Ishikawa (cell line): ENCODE data around the gene GNG7.

Experiments
- CEBPB ChIP-seq: IDR thresholded peaks from 2 replicates; pipeline ENCODE4 v1.6.1; 2012
- CREB1 ChIP-seq: IDR thresholded peaks from 2 replicates; pipeline ENCODE4 v1.6.1; 2012; ENCODE audit warnings: low read depth
- EGR1 ChIP-seq: IDR thresholded peaks from 2 replicates; pipeline ENCODE4 v1.6.1; 2012
- EP300 ChIP-seq: IDR thresholded peaks from 2 replicates; pipeline ENCODE4 v1.6.1; 2012; ENCODE audit warnings: borderline replicate concordance
- FOXM1 ChIP-seq: IDR thresholded peaks from 2 replicates; pipeline ENCODE4 v1.6.1; 2012; ENCODE audit warnings: low read depth, borderline replicate concordance
- NFIC ChIP-seq: IDR thresholded peaks from 2 replicates; pipeline ENCODE4 v1.6.1; 2012
- RAD21 ChIP-seq: IDR thresholded peaks from 2 replicates; pipeline ENCODE4 v1.6.1; 2012; ENCODE audit warnings: low read depth
- TAF1 ChIP-seq: IDR thresholded peaks from 2 replicates; pipeline ENCODE4 v1.6.1; 2012; ENCODE audit warnings: low read depth, mild to moderate bottlenecking
- TCF12 ChIP-seq: IDR thresholded peaks from 2 replicates; pipeline ENCODE4 v1.6.1; 2012; ENCODE audit warnings: low read depth
- TEAD4 ChIP-seq: IDR thresholded peaks from 2 replicates; pipeline ENCODE4 v1.6.1; 2012
- YY1 ChIP-seq: IDR thresholded peaks from 2 replicates; pipeline ENCODE4 v1.6.1; 2012; ENCODE audit warnings: low read depth
- ZBTB7A ChIP-seq: IDR thresholded peaks from 2 replicates; pipeline ENCODE4 v1.6.1; 2012; ENCODE audit warnings: low read depth
- TF ChIP-seq, protein P1 (sequence below): IDR thresholded peaks from 2 replicates; pipeline ENCODE4 v1.6.1; 2012
- TF ChIP-seq, protein P2 (sequence below): IDR thresholded peaks from 2 replicates; pipeline ENCODE4 v1.6.1; 2012
- TF ChIP-seq, protein P3 (sequence below): IDR thresholded peaks from 2 replicates; pipeline ENCODE4 v1.6.1; 2012; ENCODE audit warnings: low read depth, mild to moderate bottlenecking

The GNG7 gene

DNA sequence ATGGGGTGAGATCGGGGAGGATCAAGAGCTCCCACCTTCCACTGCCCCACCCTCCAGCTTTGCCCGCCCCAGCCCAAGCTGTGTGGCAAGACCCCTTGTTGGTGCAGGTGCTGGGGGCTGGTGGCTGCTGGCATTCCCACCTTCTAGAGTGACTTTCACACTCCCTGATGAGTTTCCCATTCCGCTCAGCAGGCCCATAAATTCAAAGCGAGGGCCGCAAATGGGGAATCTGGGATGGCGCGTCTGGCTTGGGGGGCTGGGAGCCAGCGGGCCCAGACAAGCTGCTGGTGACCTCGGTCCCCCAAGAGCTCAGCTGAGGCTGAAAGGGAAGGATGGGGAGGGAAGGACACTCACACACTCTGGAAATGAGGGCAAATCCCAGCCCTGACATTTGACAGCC, 116.3 kb downstream of the GNG7 start:
- TF ChIP-seq TAF1 (no peak), RAD21 (no peak), TEAD4 (no peak), ZBTB7A (no peak), CREB1 (no peak), NFIC (no peak), FOXM1 (no peak), EP300 (no peak), CEBPB (no peak), YY1 (no peak), EGR1 (no peak), TCF12 (no peak)
- TF ChIP-seq, protein P1, sequence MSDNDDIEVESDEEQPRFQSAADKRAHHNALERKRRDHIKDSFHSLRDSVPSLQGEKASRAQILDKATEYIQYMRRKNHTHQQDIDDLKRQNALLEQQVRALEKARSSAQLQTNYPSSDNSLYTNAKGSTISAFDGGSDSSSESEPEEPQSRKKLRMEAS, result no peak
- TF ChIP-seq, protein P2, sequence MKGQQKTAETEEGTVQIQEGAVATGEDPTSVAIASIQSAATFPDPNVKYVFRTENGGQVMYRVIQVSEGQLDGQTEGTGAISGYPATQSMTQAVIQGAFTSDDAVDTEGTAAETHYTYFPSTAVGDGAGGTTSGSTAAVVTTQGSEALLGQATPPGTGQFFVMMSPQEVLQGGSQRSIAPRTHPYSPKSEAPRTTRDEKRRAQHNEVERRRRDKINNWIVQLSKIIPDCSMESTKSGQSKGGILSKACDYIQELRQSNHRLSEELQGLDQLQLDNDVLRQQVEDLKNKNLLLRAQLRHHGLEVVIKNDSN, result no peak
- TF ChIP-seq, protein P3, sequence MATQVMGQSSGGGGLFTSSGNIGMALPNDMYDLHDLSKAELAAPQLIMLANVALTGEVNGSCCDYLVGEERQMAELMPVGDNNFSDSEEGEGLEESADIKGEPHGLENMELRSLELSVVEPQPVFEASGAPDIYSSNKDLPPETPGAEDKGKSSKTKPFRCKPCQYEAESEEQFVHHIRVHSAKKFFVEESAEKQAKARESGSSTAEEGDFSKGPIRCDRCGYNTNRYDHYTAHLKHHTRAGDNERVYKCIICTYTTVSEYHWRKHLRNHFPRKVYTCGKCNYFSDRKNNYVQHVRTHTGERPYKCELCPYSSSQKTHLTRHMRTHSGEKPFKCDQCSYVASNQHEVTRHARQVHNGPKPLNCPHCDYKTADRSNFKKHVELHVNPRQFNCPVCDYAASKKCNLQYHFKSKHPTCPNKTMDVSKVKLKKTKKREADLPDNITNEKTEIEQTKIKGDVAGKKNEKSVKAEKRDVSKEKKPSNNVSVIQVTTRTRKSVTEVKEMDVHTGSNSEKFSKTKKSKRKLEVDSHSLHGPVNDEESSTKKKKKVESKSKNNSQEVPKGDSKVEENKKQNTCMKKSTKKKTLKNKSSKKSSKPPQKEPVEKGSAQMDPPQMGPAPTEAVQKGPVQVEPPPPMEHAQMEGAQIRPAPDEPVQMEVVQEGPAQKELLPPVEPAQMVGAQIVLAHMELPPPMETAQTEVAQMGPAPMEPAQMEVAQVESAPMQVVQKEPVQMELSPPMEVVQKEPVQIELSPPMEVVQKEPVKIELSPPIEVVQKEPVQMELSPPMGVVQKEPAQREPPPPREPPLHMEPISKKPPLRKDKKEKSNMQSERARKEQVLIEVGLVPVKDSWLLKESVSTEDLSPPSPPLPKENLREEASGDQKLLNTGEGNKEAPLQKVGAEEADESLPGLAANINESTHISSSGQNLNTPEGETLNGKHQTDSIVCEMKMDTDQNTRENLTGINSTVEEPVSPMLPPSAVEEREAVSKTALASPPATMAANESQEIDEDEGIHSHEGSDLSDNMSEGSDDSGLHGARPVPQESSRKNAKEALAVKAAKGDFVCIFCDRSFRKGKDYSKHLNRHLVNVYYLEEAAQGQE, result no peak

DNA sequence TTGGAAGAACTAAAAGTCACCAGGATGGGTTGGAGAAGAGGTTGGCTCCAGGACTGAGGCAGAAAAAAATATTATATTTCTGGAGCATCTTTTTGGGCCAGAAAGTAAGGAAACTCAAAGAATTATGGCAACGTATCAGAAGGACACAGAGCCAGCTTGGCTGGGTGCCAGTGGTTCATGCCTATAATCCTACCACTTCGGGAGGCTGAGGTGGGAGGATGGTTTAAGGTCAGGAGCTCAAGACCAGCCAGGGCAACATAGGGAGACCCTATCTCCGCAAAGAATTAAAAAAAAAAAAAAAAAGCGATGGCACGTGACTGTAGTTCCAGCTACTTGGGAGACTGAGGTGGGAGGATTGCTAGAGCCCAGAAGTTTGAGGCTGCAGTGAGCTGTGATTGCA, 118.5 kb downstream of the GNG7 start:
- TF ChIP-seq TCF12 (no peak), EP300 (no peak), YY1 (no peak), RAD21 (no peak)

DNA sequence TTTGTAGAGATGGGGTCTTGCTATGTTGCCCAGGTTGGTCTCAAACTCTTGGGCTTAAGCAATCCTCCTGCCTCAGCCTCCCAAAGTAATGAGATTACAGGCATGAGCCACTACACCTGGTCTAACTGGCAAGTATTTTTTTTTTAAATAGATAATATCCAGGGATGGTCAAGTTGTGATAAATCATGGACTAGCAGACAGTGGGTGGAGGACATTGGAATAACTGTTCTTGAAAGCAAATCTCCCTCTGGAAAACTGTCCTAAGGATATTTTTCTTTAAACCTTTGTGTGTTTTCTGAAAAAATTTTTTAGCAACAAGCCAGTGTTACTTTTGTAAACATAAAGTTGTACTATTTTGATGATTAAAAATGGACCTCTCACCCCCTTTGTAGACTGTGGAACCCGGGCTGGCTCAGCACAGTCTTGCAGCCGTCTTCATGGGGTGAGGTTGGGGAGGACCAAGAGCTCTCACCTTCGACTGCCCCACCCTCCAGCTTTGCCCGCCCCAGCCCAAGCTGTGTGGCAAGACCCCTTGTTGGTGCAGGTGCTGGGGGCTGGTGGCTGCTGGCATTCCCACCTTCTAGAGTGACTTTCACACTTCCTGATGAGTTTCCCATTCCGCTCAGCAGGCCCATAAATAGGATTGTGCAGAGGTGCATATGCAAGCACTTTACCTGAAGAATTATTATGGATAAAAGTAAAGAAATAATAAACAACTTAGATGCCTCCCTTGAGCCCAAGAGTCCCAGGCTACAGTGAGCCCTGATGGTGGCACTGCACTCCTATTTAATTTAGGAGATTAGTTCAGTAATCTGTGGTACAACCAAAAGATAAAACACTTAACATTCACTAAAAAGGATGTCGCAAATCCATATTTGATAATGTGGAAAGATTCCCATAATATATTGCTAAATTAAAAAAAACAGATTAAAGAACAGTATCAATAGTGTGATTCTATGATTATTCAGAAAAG, 119.2 kb downstream of the GNG7 start:
- no peak for TF ChIP-seq NFIC
- TF ChIP-seq, protein P1, result no peak
- 0 out of 2 replicates have a peak, but pooled peaks have one; percentile 7 for TF ChIP-seq RAD21
- TF ChIP-seq TEAD4, result no peak
- no peak for TF ChIP-seq EGR1

DNA sequence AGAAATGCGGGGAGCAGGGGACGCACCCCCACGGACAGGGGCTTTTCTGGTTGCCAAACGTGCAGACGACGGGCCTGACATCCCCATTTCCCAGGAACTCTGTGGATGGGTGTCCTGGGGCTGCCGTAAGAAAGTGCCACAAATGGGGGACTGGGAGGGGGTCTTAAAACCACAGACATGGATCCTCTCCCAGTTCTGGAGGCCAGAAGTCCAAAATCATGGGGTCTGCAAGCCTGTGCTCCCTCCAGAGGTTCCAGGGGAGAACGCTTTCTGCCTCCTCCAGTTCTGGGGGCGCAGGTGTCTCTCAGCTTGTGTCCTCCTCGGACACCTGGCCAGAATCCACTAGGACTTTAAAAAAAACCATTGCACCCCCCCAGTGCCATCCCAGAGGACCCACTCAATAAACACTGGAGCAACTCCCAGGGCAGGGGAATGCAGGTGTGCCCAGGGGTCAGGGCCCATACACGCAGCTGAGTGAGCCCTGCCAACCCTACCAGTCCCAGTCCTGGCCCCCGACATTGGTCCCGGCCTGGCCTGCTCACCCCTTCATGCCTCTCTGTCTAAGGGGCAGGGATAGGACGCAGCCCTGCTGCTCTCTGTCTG, 122.7 kb downstream of the GNG7 start:
- TF ChIP-seq, protein P3, result no peak
- TF ChIP-seq FOXM1 (no peak), TCF12 (no peak), CEBPB (no peak), NFIC (no peak), ZBTB7A (no peak)
- TF ChIP-seq, protein P1, result no peak
- TF ChIP-seq, protein P2, result no peak

DNA sequence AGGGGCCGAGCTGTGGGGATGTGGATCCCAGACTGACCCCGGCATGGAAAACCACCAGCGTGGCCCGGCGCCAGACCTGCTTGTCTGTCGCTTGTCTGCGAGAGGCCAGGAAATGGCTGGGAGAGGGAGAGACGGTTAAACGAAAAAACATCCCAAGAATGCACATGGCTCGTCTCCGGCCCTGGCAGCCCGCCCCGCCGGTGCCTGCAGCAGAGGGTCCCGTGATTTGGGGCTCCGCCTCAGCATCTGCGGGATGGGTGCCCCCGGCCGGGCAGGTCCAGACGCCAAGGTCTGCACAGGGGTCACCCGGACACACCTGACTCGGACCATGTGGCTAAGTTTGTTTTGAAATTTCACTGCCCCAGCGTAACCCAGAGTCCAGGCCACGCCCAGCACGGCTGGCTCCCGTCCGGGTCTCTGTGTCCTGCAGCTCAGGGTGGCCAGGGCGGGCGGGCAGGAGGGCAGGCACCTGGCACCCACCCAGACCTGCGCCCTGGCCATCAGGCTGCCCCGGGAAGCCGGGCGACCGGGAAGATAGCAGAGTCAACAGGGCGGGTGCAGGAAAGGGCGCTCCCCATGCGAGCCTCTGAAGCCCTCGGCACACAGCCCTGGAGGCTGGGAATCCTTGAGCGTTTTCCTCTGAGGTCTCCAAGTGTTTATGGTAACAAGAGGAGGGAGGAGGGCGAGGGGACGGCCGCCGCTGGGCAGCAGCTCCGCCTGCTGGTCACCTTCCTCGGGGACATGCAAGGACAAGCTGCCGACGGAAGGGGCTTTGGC, 123.4 kb downstream of the GNG7 start:
- peak; percentile 48 for TF ChIP-seq FOXM1
- TF ChIP-seq YY1, result peak; percentile 50; the same call in 1 of the 2 replicates
- no peak for TF ChIP-seq CREB1
- TF ChIP-seq ZBTB7A, result peak; percentile 92
- peak; percentile 90 for TF ChIP-seq TEAD4
- peak; percentile 36; the same call in 1 of the 2 replicates for TF ChIP-seq TAF1
- TF ChIP-seq, protein P3, result no peak
- no peak; the same call in 1 of the 2 replicates for TF ChIP-seq EP300
- TF ChIP-seq TCF12, result peak; percentile 66; the same call in 1 of the 2 replicates
- TF ChIP-seq, protein P2, result peak; percentile 66
- TF ChIP-seq NFIC, result peak; percentile 47
- TF ChIP-seq RAD21, result peak; percentile 96
- TF ChIP-seq, protein P1, result peak; percentile 87
- no peak for TF ChIP-seq EGR1
- TF ChIP-seq CEBPB, result no peak
